Limb (tissue), 2 donors: ENCODE data around the gene TNFAIP1.

ENCODE experiments used
- DNase-seq, 2 donors: peaks; one replicate each; pipeline ENCODE4 v3.0.0-alpha.2; 2016; ENCODE audit errors: extremely low spot score in 2 of 2

Gene TNFAIP1

GRCh38 chr17:28345419-28346198, 10.0 kb downstream of the TNFAIP1 start:
- no peak for DNase-seq

GRCh38 chr17:28346199-28346580, 10.6 kb downstream of the TNFAIP1 start:
- no peak for DNase-seq

GRCh38 chr17:28346746-28347246, 11.2 kb downstream of the TNFAIP1 start:
- no peak for DNase-seq

- DNase-seq, result no peak
Observed at GRCh38 chr17:28347261-28347891, 11.8 kb downstream of the TNFAIP1 start.

- no peak for DNase-seq
Observed at GRCh38 chr17:28348979-28349378, 13.4 kb downstream of the TNFAIP1 start.

GRCh38 chr17:28350271-28350670, 14.7 kb downstream of the TNFAIP1 start:
- no peak for DNase-seq

- peak; percentile 96 to 97 for DNase-seq
Observed at GRCh38 chr17:28357061-28357900, 21.7 kb downstream of the TNFAIP1 start, which contains the start of gene POLDIP2. TSS of gene POLDIP2 (minus strand) at chr17:28357527. CDS start at chr17:28357448, 79 bp downstream.

- DNase-seq, result no peak
Observed at GRCh38 chr17:28357901-28358197, 22.3 kb downstream of the TNFAIP1 start.

GRCh38 chr17:28363186-28363585, 27.6 kb downstream of the TNFAIP1 start:
- DNase-seq, result no peak

- no peak for DNase-seq
Observed at GRCh38 chr17:28363776-28364650, 28.5 kb downstream of the TNFAIP1 start.

- no peak for DNase-seq
Observed at GRCh38 chr17:28364665-28365363, 29.3 kb downstream of the TNFAIP1 start, which contains the start of gene SEBOX. TSS of gene SEBOX (minus strand) at chr17:28365199. CDS start at chr17:28365151, 48 bp downstream.

- no peak for DNase-seq
Observed at GRCh38 chr17:28365487-28365886, 29.9 kb downstream of the TNFAIP1 start.

GRCh38 chr17:28366605-28367004, 31.0 kb downstream of the TNFAIP1 start:
- no peak for DNase-seq

GRCh38 chr17:28367641-28368305, 32.2 kb downstream of the TNFAIP1 start:
- DNase-seq, result no peak

- no peak for DNase-seq
Observed at GRCh38 chr17:28368306-28368831, 32.8 kb downstream of the TNFAIP1 start.

- no peak for DNase-seq
Observed at GRCh38 chr17:28368915-28369683, 33.5 kb downstream of the TNFAIP1 start.

GRCh38 chr17:28369684-28370034, 34.1 kb downstream of the TNFAIP1 start:
- DNase-seq, result no peak

- DNase-seq, result no peak
Observed at GRCh38 chr17:28370035-28370743, 34.6 kb downstream of the TNFAIP1 start, which contains the start of gene VTN. TSS of gene VTN (minus strand) at chr17:28370307. CDS start at chr17:28370203, 104 bp downstream.
